HUES6 (cell line): ENCODE data around the gene SPINDOC.
"Not testable (repeated sequence)": the region's sequence is repeated elsewhere in the genome, so short reads cannot be mapped to it uniquely, and the experiment has no call there.

Experiments used
- H3K27ac ChIP-seq: 2 replicates; pipeline ENCODE4 v1.7.0; 2013; ENCODE audit warnings: low read depth, mild to moderate bottlenecking, low read length, inconsistent platforms
- H3K27me3 ChIP-seq: 2 replicates; pipeline ENCODE4 v1.6.1; 2013; ENCODE audit warnings: low read length; ENCODE audit not compliant: control insufficient read depth, insufficient read depth
- H3K36me3 ChIP-seq: 2 replicates; pipeline ENCODE4 v1.6.1; 2013; ENCODE audit warnings: low read length; ENCODE audit not compliant: control insufficient read depth, insufficient read depth
- H3K4me1 ChIP-seq: 2 replicates; pipeline ENCODE4 v1.6.1; 2013; ENCODE audit warnings: low read length; ENCODE audit not compliant: control insufficient read depth, insufficient read depth
- H3K4me3 ChIP-seq: 2 replicates; pipeline ENCODE4 v1.5.1; 2013; ENCODE audit warnings: low read depth, low read length
- H3K9ac ChIP-seq: one replicate; pipeline ENCODE4 v1.6.1; 2013; ENCODE audit warnings: mild to moderate bottlenecking, low read length
- H3K9me3 ChIP-seq: 2 replicates; pipeline ENCODE4 v1.6.1; 2013; ENCODE audit warnings: low read depth, low read length; ENCODE audit not compliant: control insufficient read depth, insufficient read depth

Gene SPINDOC

DNA sequence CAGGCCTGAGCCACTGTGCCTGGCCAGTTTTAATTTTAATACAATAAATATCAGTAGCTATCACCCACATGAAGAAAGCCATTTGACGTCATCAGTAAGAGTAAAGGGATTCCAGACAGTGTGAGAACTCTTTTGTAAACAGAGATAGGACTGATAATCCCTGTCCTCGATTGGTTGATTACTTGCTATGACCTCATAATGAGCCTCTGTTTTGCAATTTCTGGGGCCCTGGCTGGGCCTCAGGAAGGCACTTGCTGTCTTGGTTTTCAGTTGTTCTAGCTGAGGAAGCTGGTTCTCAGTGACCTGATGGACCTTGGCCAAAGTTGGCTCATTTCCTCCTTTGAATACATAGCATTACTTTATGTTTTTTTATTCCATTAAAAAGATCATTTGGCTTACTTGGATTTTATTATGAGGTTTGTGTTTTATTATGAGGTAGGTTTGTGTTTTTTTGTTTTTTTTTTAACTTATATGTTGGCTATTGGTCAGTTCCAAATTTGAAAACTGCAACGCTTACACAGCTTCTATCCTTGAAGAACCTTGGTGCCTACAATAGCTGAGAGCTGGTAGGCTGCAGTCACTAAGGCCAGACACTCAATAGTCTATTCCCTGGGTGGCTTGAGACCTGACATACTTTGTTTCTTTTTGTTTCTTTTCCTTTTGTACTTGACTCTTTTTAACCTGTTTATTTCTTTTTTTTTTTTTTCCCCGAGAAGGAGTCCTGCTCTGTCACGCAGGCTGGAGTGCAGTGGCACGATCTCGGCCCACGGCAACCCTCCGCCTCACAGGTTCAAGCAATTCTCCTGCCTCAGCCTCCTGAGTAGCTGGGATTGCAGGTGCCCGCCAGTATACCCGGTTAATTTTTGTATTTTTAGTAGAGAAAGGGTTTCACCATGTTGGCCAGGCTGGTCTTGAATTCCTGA lies 45.6 kb downstream of the SPINDOC start:
- Histone ChIP-seq H3K27me3 (no peaks in the 10 kb centered on the region), H3K4me3 (no peak overlapping the region), H3K9me3 (no peaks in the 10 kb centered on the region), H3K4me1 (peaks cover 4% of the 10 kb centered on the region; the same call in 1 of the 2 replicates), H3K9ac (no peak overlapping the region), H3K27ac (no peak overlapping the region), H3K36me3 (peaks cover 8% of the 10 kb centered on the region)

DNA sequence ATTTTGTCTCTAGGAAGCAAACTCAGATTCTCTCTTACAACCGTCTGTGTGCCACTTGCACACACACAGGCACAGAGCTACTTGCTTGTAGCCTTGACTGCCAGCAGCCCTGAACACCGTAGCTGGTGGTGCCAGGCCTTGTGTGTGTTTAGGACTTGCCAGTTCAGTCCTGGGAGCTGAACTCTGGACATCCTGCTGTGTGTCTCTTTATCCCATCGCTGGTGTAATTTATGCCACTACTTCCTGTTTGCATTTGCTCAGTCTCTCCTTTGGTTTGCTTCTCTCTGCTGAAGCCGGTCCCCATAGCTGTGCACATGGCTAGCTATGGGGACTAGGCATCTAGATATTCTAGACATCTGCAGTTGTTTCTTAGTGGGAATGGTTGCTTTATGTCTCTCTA lies 49.7 kb downstream of the SPINDOC start:
- H3K4me3 ChIP-seq = no peak overlapping the region
- no peak overlapping the region for H3K9ac ChIP-seq
- H3K27me3 ChIP-seq = no peaks in the 10 kb centered on the region
- H3K4me1 ChIP-seq = peaks cover 18% of the 10 kb centered on the region
- H3K36me3 ChIP-seq = no peaks in the 10 kb centered on the region
- H3K27ac ChIP-seq = no peak overlapping the region
- no peaks in the 10 kb centered on the region for H3K9me3 ChIP-seq

DNA sequence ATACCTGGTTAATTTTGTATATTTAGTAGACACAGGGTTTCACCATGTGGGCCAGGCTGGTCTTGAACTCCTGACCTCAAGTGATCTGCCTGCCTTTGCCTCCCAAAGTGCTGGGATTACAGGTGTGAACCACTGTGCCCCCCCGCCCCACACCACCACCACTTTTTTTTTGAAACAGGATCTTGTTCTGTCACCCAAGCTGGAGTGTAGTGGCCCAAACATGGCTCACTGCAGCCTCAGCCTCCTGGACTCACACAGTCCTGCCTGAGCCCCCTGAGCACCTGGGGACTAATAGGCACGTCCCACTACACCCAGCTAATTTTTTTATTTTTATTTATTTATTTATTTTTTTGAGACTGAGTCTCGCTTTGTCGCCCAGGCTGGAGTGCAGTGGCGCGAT lies 50.4 kb downstream of the SPINDOC start:
- not testable (repeated sequence) for H3K27me3 ChIP-seq, H3K27ac ChIP-seq, H3K9me3 ChIP-seq, H3K36me3 ChIP-seq, H3K9ac ChIP-seq, H3K4me3 ChIP-seq
- peaks cover 23% of the 10 kb centered on the region for H3K4me1 ChIP-seq

DNA sequence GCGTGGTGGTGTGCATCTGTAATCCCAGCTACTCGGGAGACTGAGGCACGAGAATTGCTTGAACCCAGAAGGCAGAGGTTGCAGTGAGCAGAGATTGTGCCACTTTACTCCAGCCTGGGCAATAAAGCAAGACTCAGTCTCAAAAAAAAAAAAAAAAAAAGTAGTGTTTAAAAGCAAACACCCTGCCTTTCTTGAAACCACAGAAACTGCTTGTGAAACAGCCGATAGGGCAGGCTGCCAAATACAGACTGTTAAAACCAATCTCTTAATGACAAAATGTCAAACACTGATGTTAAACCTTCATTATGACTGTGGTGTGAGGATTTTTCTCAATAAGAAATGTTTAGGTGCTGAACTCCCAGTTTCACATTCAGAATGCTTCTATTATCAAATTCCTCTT lies 53.0 kb downstream of the SPINDOC start:
- Histone ChIP-seq H3K27me3 (no peaks in the 10 kb centered on the region), H3K9me3 (no peaks in the 10 kb centered on the region), H3K36me3 (no peaks in the 10 kb centered on the region), H3K4me3 (no peak overlapping the region), H3K4me1 (peaks cover 37% of the 10 kb centered on the region), H3K9ac (no peak overlapping the region), H3K27ac (no peak overlapping the region)

DNA sequence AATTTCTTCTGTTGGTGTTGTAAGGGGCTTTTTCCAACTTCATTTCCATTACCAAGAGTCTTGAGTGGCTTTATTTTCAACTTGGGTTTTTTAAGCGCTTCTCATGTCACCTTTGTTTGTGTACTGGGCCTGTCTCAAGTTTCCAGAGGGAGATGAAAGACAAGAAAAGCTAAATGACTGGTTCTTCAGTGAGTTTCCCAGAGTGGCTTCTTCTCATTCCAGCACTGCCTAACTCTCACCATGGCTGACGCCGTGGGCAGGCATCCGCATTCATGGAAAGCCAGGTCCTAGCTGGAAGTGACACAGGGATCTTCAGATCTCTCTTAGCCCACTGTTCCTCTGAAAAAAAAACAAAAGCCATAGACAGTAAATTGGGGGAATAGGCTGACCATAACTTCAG lies 54.3 kb downstream of the SPINDOC start:
- Histone ChIP-seq H3K27me3 (no peaks in the 10 kb centered on the region), H3K9ac (no peak overlapping the region), H3K27ac (no peak overlapping the region), H3K4me3 (no peak overlapping the region), H3K36me3 (no peaks in the 10 kb centered on the region), H3K4me1 (peaks cover 46% of the 10 kb centered on the region), H3K9me3 (no peaks in the 10 kb centered on the region)

DNA sequence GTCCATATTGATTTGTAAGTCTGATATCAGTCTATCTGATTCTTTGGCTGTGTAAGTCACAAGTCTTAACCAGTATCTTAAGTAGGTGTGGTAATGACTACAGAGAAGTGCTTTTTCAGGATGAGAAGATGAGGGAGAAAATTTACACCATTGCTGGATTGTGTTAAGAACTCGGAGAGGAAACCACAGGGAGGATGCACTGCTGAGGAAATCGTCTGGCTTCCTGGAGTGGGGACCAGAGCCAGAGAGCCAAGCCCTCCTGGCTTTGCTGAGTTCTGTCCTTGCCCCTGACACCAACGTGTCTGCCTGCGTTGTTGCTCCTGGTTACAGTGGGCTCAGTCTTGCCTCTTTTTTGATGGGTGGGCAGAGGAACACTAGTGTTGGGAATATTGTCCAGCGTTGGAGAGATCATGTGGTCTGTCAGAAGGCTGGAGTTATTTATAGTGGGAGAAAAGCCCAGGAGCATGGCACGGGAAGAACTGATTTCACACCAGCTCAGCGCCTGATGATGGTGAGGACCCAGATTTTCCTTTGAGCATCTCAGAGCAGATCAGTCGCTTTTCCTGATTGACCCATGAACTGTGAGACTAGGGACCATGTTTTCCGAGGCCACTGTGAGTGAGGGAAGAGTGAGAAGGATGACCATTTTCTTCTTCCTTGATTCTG lies 55.3 kb downstream of the SPINDOC start:
- H3K27me3 ChIP-seq = no peaks in the 10 kb centered on the region
- no peaks in the 10 kb centered on the region for H3K36me3 ChIP-seq
- no peak overlapping the region for H3K4me3 ChIP-seq
- H3K9ac ChIP-seq = no peak overlapping the region
- no peaks in the 10 kb centered on the region for H3K9me3 ChIP-seq
- H3K4me1 ChIP-seq = peaks cover 46% of the 10 kb centered on the region
- H3K27ac ChIP-seq = no peak overlapping the region

DNA sequence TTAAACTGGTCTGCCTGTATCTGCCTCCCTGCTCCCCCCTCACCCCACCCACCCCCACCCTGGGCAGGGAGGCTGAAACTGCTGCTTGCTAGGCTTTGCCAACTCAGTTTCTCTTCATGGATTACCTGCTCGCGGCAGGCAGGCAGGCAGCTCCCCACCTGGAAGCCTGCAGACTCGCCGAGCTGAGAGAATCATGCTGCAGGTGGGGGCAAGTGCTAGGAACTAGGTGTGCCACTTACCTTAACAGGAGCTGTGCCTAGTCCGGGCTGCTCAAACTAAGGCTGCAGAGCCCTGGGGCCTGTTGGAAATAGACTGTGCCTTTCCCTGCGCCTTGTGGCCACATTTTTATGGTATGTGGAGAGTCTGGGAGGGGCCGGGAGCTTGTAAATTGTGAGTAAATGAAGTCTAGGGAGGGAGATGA lies 55.9 kb downstream of the SPINDOC start:
- no peak overlapping the region for H3K4me3 ChIP-seq
- no peaks in the 10 kb centered on the region for H3K9me3 ChIP-seq
- H3K9ac ChIP-seq = no peak overlapping the region
- no peaks in the 10 kb centered on the region for H3K36me3 ChIP-seq
- H3K27ac ChIP-seq = no peak overlapping the region
- H3K27me3 ChIP-seq = no peaks in the 10 kb centered on the region
- peaks cover 46% of the 10 kb centered on the region for H3K4me1 ChIP-seq

DNA sequence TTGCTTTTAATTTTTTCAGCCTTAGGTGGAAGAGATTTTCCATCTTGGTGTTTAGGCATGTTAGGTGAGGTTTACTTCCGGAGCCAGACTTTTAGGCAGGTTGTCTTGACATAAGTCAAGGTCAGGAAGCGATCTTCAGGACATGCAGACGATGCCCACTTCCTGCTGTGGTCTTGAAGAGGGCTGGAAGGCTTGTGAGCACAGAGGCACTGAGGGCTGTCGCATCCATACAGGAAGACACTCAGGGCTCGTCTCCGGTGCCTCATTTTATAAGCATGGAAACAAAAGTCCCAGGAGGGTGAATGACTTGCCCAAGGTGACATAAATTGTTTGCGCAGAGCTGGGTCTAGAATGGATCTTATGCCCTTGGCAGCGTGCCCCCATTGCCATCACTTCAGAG lies 56.4 kb downstream of the SPINDOC start:
- no peaks in the 10 kb centered on the region for H3K27me3 ChIP-seq
- H3K4me1 ChIP-seq = peaks cover 46% of the 10 kb centered on the region
- no peak overlapping the region for H3K27ac ChIP-seq
- no peak overlapping the region for H3K9ac ChIP-seq
- H3K36me3 ChIP-seq = no peaks in the 10 kb centered on the region
- no peaks in the 10 kb centered on the region for H3K9me3 ChIP-seq
- no peak overlapping the region for H3K4me3 ChIP-seq

DNA sequence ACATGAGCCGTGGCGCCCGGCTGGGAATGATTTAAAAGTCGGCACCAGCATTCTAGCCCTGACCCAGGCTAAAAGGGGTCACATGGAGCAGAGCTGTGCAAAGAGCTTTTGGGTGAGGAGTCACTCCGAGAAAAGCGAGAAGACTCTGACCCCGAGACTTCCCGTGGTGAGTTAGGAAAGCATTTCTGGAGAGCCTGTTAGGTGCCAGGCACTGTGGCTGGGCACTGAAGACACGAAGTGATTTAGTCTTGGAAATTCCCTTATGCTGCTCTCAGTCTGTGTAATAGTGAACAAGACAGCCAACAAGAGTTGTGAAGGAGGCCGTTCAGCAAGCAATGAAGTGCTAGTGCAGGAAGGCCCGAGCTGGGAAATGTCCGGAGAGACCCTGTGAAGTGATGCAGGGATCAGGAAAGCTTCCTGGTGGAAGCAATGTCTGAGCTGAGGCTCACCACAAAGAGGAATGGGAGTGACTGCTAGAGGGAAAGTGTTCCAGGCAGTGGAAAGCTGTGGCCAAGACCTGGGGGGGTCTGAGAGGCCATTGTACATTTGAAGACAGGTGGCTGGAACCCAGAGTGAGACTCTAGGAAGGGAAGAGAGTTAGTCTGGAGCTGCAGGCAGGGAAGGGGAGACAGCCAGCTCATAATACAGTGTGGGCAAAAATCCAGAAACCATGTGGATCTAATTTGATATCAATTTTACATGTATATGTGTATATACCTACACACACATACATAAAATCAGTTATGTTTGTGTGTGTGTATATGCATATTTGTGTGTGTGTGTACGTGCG lies 57.3 kb downstream of the SPINDOC start:
- Histone ChIP-seq H3K4me3 (no peak overlapping the region), H3K36me3 (peaks cover 1% of the 10 kb centered on the region), H3K9me3 (no peaks in the 10 kb centered on the region), H3K27ac (no peak overlapping the region; the same call in 1 of the 2 replicates), H3K27me3 (no peaks in the 10 kb centered on the region), H3K4me1 (peaks cover 46% of the 10 kb centered on the region), H3K9ac (no peak overlapping the region)

DNA sequence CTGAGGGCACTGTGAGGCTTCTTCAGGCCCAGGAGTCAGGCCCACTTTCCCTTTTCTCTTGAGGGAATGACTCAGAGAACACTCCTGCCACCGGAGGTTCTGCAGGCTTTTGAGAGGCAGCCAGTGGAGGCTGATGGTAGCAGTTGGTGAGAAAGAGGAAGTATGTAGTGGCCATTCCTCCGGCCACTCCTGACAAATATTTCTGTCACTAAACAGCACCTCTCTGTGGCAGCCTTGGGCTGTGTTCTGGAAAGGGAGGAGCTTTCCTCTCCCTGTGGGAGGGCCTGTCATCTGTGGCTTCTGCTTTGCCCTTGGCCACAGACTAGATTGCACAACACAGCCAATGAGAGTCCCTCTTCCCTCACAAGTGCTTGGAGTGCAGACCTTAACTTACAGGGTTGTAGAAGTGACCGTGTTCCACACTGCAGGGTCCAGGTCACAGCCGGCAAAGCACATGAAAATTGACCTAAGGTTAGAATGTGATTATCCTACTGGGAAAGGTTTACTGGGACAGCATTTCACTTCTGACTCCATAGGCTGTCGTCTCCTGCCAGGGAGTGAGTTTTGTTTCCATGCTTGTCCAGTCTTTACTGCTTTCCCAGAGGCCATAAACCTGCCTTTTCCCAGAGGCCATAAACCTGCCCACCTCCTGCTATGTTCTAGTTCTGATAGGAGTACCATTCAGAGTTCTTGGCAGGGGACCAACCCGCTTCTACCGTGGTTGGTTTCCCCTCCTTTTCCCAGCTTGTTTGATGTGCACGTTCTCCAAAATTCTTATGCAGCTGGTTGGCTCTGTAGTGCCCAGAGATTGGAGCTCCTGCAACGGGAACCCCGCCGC lies 58.9 kb downstream of the SPINDOC start:
- Histone ChIP-seq H3K9me3 (no peaks in the 10 kb centered on the region), H3K4me1 (peaks cover 37% of the 10 kb centered on the region), H3K36me3 (peaks cover 4% of the 10 kb centered on the region), H3K27me3 (no peaks in the 10 kb centered on the region), H3K27ac (no peak overlapping the region), H3K4me3 (no peak overlapping the region), H3K9ac (no peak overlapping the region)
